DND-41 (cell line): Measurements from ENCODE around the gene SYNM.

Experiments used
- ATAC-seq: fragments of 200-7000 bp; cut with Tn5 transposase; 3 replicates; pipeline ENCODE4 v1.9.1; 2021; ENCODE audit warnings: low read depth; ENCODE audit not compliant: insufficient read depth
- DNase-seq: peaks from one replicate; pipeline ENCODE4 v3.0.0-alpha.2; 2020
- H2AFZ ChIP-seq: 2 replicates; pipeline ENCODE4 v1.6.0; 2012; ENCODE audit warnings: low read depth, low read length
- H3K27ac ChIP-seq: 2 replicates; pipeline ENCODE4 v1.5.1; 2012; ENCODE audit warnings: low read length, inconsistent platforms
- H3K27me3 ChIP-seq: fragments of 200-600 bp; sonication (generic); 2 replicates; pipeline ENCODE4 v1.6.0; 2012; ENCODE audit warnings: low read length, mild to moderate bottlenecking, inconsistent platforms; ENCODE audit not compliant: insufficient read depth, poor library complexity
- H3K36me3 ChIP-seq: 2 replicates; pipeline ENCODE4 v1.5.1; 2012; ENCODE audit warnings: low read length, inconsistent platforms; ENCODE audit not compliant: insufficient read depth
- H3K4me1 ChIP-seq: 2 replicates; pipeline ENCODE4 v1.5.1; 2012; ENCODE audit warnings: mild to moderate bottlenecking, low read length; ENCODE audit not compliant: insufficient read depth
- H3K4me2 ChIP-seq: 2 replicates; pipeline ENCODE4 v1.6.0; 2012; ENCODE audit warnings: mild to moderate bottlenecking, moderate library complexity, low read length, inconsistent platforms; ENCODE audit not compliant: insufficient read depth
- H3K4me3 ChIP-seq, 2 experiments: fragments of 200-600 bp in 1 of 2; shearing (Covaris generic) in 1 of 2; 2 replicates each; pipeline ENCODE4 v1.5.1; 2012 to 2016; ENCODE audit warnings: inconsistent platforms in 2 of 2, low read length in 2 of 2, mild to moderate bottlenecking in 2 of 2, low read depth in 1 of 2, moderate library complexity in 1 of 2
- H3K79me2 ChIP-seq: 2 replicates; pipeline ENCODE4 v1.6.0; 2012; ENCODE audit warnings: low read length, inconsistent platforms; ENCODE audit not compliant: insufficient read depth
- H3K9ac ChIP-seq: 2 replicates; pipeline ENCODE4 v1.6.0; 2012; ENCODE audit warnings: low read depth, mild to moderate bottlenecking, inconsistent platforms, low read length, moderate library complexity
- H3K9me3 ChIP-seq: 2 replicates; pipeline ENCODE4 v1.5.1; 2012; ENCODE audit warnings: low read length, moderate library complexity, mild to moderate bottlenecking, inconsistent platforms; ENCODE audit not compliant: insufficient read depth, severe bottlenecking
- H4K20me1 ChIP-seq: 2 replicates; pipeline ENCODE4 v1.6.0; 2012; ENCODE audit warnings: low read length; ENCODE audit not compliant: insufficient read depth
- CTCF ChIP-seq: IDR thresholded peaks from 2 replicates; pipeline ENCODE4 v1.5.1; 2012; ENCODE audit warnings: borderline replicate concordance, low read length, moderate library complexity, mild to moderate bottlenecking; ENCODE audit not compliant: poor library complexity, severe bottlenecking; ENCODE audit errors: extremely low read depth
- EZH2 ChIP-seq: IDR thresholded peaks from 3 replicates; pipeline ENCODE4 v1.6.1; 2012; ENCODE audit warnings: borderline replicate concordance, low read depth, mild to moderate bottlenecking, moderate library complexity, low read length, inconsistent platforms; ENCODE audit not compliant: severe bottlenecking

The SYNM gene

GRCh38 chr15:99164119-99164518, 59.2 kb downstream of the SYNM start:
- Histone ChIP-seq H3K27me3 (no peaks in the 10 kb centered on the region), H3K4me2 (no peak overlapping the region), H3K36me3 (peaks cover 11% of the 10 kb centered on the region; the same call in 1 of the 2 replicates), H4K20me1 (no peaks in the 10 kb centered on the region), H3K4me3 (no peak overlapping the region), H3K9me3 (no peaks in the 10 kb centered on the region), H3K27ac (no peak overlapping the region), H3K4me1 (no peaks in the 10 kb centered on the region), H3K9ac (no peak overlapping the region), H2AFZ (no peak overlapping the region), H3K79me2 (no peaks in the 10 kb centered on the region)
- TF ChIP-seq EZH2 = no peak
- TF ChIP-seq CTCF = no peak
- DNase-seq (no peak), ATAC-seq (no peak)

GRCh38 chr15:99165020-99165790, 60.3 kb downstream of the SYNM start:
- TF ChIP-seq CTCF = no peak
- H3K4me2 ChIP-seq = no peak overlapping the region
- no peaks in the 10 kb centered on the region for H3K79me2 ChIP-seq
- no peaks in the 10 kb centered on the region for H3K9me3 ChIP-seq
- H3K4me3 ChIP-seq = no peak overlapping the region
- no peaks in the 10 kb centered on the region for H3K4me1 ChIP-seq
- H3K27me3 ChIP-seq = no peaks in the 10 kb centered on the region
- no peaks in the 10 kb centered on the region for H4K20me1 ChIP-seq
- H3K36me3 ChIP-seq = peaks cover 8% of the 10 kb centered on the region; the same call in 1 of the 2 replicates
- ATAC-seq (no peak), DNase-seq (no peak)
- no peak overlapping the region for H3K27ac ChIP-seq
- H3K9ac ChIP-seq = no peak overlapping the region
- no peak overlapping the region for H2AFZ ChIP-seq

- Histone ChIP-seq H3K4me1 (no peaks in the 10 kb centered on the region), H4K20me1 (no peaks in the 10 kb centered on the region), H3K4me3 (no peak overlapping the region), H2AFZ (no peak overlapping the region), H3K9me3 (no peaks in the 10 kb centered on the region), H3K4me2 (no peak overlapping the region), H3K27ac (no peak overlapping the region), H3K27me3 (no peaks in the 10 kb centered on the region), H3K9ac (no peak overlapping the region), H3K79me2 (no peaks in the 10 kb centered on the region), H3K36me3 (peaks cover 14% of the 10 kb centered on the region)
- ATAC-seq = no peak
- TF ChIP-seq CTCF (no peak), EZH2 (no peak)
- DNase-seq = no peak
These were observed 61.2 kb downstream of the SYNM start for GRCh38 chr15:99165956-99166689.
